Subcutaneous adipose tissue (tissue), 4 donors: ENCODE results near the gene PTPRF. TPM values are rescaled to one million over a fixed set of nuclear protein-coding genes. Genes with fewer than 3 reads are reported as not detected.

Experiments
- CTCF ChIP-seq: fragments of 450-650 bp; IDR thresholded peaks from one replicate; pipeline ENCODE4 v1.5.1; 2016; ENCODE audit warnings: low read depth, mild to moderate bottlenecking, control low read depth, antibody characterized with exemption, moderate library complexity
- total RNA-seq, 4 donors: library from RNA; depleted of rRNA; stranded (reverse); fragments of >200 nt; gene quantifications; one replicate each; pipeline ENCODE4 v1.1.0, GENCODE V29; 2016

PTPRF gene
- total RNA-seq, 4 donors from 2014 or later: 99.4 to 416 (median 125) TPM

- TF ChIP-seq CTCF: no peak
Measured at GRCh38 chr1:43573066-43573800, 42.5 kb downstream of the PTPRF start.

GRCh38 chr1:43576521-43576920, 45.8 kb downstream of the PTPRF start:
- TF ChIP-seq CTCF: no peak

GRCh38 chr1:43577655-43578542, 47.2 kb downstream of the PTPRF start:
- no peak for TF ChIP-seq CTCF

- no peak for TF ChIP-seq CTCF
Measured at GRCh38 chr1:43580039-43580438, 49.4 kb downstream of the PTPRF start.

GRCh38 chr1:43582162-43582566, 51.5 kb downstream of the PTPRF start:
- no peak for TF ChIP-seq CTCF

- TF ChIP-seq CTCF: no peak
Measured at GRCh38 chr1:43583058-43583457, 52.4 kb downstream of the PTPRF start.

GRCh38 chr1:43584204-43584603, 53.5 kb downstream of the PTPRF start:
- no peak for TF ChIP-seq CTCF
